ENCODE measurements around the gene ANAPC7. TPM values are rescaled to one million over a fixed set of nuclear protein-coding genes. Genes with fewer than 3 reads are reported as not detected.

Gene ANAPC7
- total and polyA plus RNA-seq, 12 donors = 27.4 to 114 (median 43.9) TPM

DNA sequence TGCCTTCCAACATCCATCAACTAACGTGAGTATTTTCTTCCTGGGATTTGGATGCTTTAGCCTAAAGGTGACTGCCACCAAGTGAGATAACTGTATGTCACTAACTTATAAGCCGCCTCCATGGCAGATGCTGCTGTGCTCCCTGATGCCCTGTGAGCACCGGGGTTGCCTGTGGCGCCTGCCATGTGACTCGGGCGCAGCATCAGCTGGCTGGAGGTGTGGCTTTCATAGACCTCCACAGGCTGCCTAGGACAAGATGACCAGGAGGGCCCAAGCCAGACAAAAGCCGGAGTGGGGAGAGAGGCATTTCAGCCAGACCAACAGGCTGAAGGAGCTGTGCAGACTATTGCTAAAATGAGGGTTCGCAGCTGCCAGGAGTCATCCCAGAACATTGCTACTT, 55.7 kb downstream of the ANAPC7 start:
- H3K9me3 ChIP-seq (replicated peaks in 1 of 3) = no peaks in the 10 kb centered on the region
- peaks cover 0 to 84% of the 10 kb centered on the region in 2 donors for H3K36me3 ChIP-seq (replicated peaks in 1 of 2)
- intact Hi-C loops (cut with DNase I) = no loop called here

GRCh38 chr12:110345963-110346362, 57.5 kb downstream of the ANAPC7 start:
- H3K9me3 ChIP-seq (replicated peaks in 1 of 3) = no peaks in the 10 kb centered on the region
- DNase-seq = peak in 2 of 7 donors; percentile 10 to 48
- H3K4me3 ChIP-seq = no peak overlapping the region
- intact Hi-C loops (cut with DNase I) = no loop called here
- H3K27me3 ChIP-seq = no peaks in the 10 kb centered on the region
- TF ChIP-seq, protein P1, sequence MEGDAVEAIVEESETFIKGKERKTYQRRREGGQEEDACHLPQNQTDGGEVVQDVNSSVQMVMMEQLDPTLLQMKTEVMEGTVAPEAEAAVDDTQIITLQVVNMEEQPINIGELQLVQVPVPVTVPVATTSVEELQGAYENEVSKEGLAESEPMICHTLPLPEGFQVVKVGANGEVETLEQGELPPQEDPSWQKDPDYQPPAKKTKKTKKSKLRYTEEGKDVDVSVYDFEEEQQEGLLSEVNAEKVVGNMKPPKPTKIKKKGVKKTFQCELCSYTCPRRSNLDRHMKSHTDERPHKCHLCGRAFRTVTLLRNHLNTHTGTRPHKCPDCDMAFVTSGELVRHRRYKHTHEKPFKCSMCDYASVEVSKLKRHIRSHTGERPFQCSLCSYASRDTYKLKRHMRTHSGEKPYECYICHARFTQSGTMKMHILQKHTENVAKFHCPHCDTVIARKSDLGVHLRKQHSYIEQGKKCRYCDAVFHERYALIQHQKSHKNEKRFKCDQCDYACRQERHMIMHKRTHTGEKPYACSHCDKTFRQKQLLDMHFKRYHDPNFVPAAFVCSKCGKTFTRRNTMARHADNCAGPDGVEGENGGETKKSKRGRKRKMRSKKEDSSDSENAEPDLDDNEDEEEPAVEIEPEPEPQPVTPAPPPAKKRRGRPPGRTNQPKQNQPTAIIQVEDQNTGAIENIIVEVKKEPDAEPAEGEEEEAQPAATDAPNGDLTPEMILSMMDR (IDR thresholded peaks at IDR 0.05) = no peak
- TF ChIP-seq POLR2A (IDR thresholded peaks at IDR 0.05) = no peak
- H3K27ac ChIP-seq = no peak overlapping the region
- H3K36me3 ChIP-seq (replicated peaks in 1 of 2) = peaks cover 0 to 96% of the 10 kb centered on the region in 2 donors
- H3K4me1 ChIP-seq (replicated peaks in 1 of 2) = peaks cover 0 to 8% of the 10 kb centered on the region in 2 donors
- 84 to 97% (median 89%) methylated on average over 8 to 12 of the region's 12 CpGs for WGBS, 4 donors

More for the DNA sequence above, 55.7 kb downstream of the ANAPC7 start:
- 90 to 95% (median 92%) methylated on average over 8 of the region's 8 CpGs for WGBS, 4 donors
- H3K27me3 ChIP-seq = no peaks in the 10 kb centered on the region
- peak in 2 of 7 donors; percentile 10 to 46 for DNase-seq
- H3K4me1 ChIP-seq (replicated peaks in 1 of 2) = peaks cover 0 to 8% of the 10 kb centered on the region in 2 donors
- H3K27ac ChIP-seq = no peak overlapping the region
- TF ChIP-seq, protein P1 (IDR thresholded peaks at IDR 0.05) = no peak
- TF ChIP-seq POLR2A (IDR thresholded peaks at IDR 0.05) = no peak
- no peak overlapping the region for H3K4me3 ChIP-seq

GRCh38 chr12:110345176-110345661, 58.3 kb downstream of the ANAPC7 start:
- DNase-seq = peak in 3 of 7 donors; percentile 12 to 50 (median 26)
- Histone ChIP-seq H3K27ac (peak overlapping the region in 1 of 5 donors; percentile 14), H3K36me3 (replicated peaks in 1 of 2) (peaks cover 0 to 99% of the 10 kb centered on the region in 2 donors), H3K27me3 (no peaks in the 10 kb centered on the region), H3K4me1 (replicated peaks in 1 of 2) (peaks cover 0 to 8% of the 10 kb centered on the region in 2 donors), H3K4me3 (no peak overlapping the region), H3K9me3 (replicated peaks in 1 of 3) (no peaks in the 10 kb centered on the region)
- intact Hi-C loops (cut with DNase I) = no loop called here
- TF ChIP-seq, protein P1 (IDR thresholded peaks at IDR 0.05) = no peak
- TF ChIP-seq POLR2A (IDR thresholded peaks at IDR 0.05) = no peak
- 75 to 81% (median 78%) methylated on average over 9 to 11 of the region's 11 CpGs for WGBS, 4 donors

GRCh38 chr12:110344657-110345056, 58.9 kb downstream of the ANAPC7 start:
- intact Hi-C loops (cut with DNase I) = no loop called here

More at GRCh38 chr12:110344657-110345056, 58.9 kb downstream of the ANAPC7 start:
- 63 to 74% (median 67%) methylated on average over 5 to 11 of the region's 11 CpGs for WGBS, 4 donors
- H3K4me1 ChIP-seq (replicated peaks in 1 of 2) = peaks cover 0 to 7% of the 10 kb centered on the region in 2 donors
- TF ChIP-seq, protein P1 (IDR thresholded peaks at IDR 0.05) = no peak
- no peak for TF ChIP-seq POLR2A (IDR thresholded peaks at IDR 0.05)
- H3K27ac ChIP-seq = peak overlapping the region in 1 of 5 donors; percentile 14
- peak in 3 of 7 donors; percentile 19 to 50 (median 20) for DNase-seq
- no peak overlapping the region for H3K4me3 ChIP-seq
- H3K27me3 ChIP-seq = no peaks in the 10 kb centered on the region
- no peaks in the 10 kb centered on the region for H3K9me3 ChIP-seq (replicated peaks in 1 of 3)
- peaks cover 0 to 100% of the 10 kb centered on the region in 2 donors for H3K36me3 ChIP-seq (replicated peaks in 1 of 2)
